Epithelial cell of esophagus (primary cell): ENCODE measurements around the gene ITFG2.

Source experiments
- DNase-seq: peaks from one replicate; pipeline ENCODE4 v3.0.0; 2010; ENCODE audit warnings: low read depth
- H3K4me3 ChIP-seq: 2 replicates; pipeline ENCODE4 v1.5.1; 2011; ENCODE audit warnings: mild to moderate bottlenecking, low read length, control low read depth
- CTCF ChIP-seq: IDR thresholded peaks from 2 replicates; pipeline ENCODE4 v1.5.1; 2011; ENCODE audit warnings: low read depth, mild to moderate bottlenecking, low read length, control low read depth, inconsistent platforms; ENCODE audit not compliant: insufficient read depth; ENCODE audit errors: missing control alignments

ITFG2 gene

DNA sequence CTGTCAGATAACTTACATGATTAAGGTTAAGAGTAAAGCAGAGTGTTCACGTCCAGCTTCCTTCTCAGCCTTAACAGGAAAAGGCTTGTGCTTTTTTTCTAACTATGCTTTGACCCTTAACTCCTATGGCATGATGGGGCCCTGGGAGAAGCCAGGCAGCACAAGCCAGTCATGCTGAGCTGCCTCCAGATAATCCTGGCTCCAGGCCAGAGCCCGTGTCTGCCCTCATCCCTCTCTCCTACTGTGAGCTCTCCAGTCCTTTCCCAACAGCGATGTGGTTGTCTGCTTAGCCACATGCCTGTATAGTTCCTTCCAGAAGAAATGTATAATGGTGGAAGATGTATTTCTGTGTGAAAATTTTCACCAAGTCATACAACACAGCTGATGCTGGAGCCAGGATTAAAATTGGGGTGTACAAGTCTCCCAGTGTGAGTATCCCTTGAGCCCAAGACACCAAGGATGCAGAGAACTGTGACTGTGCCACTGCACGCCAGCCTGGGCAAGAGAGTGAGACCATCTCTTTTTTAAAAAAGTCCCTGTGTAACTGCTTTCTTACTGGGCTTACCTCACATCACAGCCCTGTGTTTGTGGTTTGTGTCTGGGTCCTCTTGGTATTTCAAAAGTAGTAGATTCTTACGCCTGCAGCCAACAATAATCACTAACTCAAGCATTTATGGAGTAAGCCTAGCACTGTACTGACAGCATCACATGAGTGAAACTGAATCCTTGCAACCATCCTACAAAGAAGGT is 7.9 kb upstream of the ITFG2 start:
- H3K4me3 ChIP-seq = no peak overlapping the region
- DNase-seq = no peak
- TF ChIP-seq CTCF = no peak

DNA sequence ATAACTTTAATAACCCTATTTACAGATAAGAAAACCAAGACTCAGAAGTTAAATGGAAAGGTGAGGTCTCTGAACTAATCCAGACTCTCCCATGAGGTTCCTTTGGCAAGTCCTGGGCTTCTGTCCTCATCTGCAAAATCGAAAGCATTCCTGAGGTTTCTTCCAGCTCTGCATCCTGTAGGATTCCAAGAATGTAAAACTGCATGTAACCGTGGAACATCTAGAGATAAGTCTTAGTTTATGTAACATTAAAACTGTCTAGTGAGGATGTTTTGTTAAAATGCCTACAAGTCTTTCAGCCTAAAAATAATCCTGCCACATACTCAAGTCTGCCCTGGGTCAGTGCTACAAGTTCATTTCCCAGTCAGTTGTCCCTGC is 7.3 kb upstream of the ITFG2 start:
- no peak for DNase-seq
- TF ChIP-seq CTCF = no peak

GRCh38 chr12:2806700-2807099 is 5.8 kb upstream of the ITFG2 start:
- no peak overlapping the region for H3K4me3 ChIP-seq
- no peak for TF ChIP-seq CTCF
- no peak for DNase-seq

More for the DNA sequence above, 7.3 kb upstream of the ITFG2 start:
- no peak overlapping the region for H3K4me3 ChIP-seq

DNA sequence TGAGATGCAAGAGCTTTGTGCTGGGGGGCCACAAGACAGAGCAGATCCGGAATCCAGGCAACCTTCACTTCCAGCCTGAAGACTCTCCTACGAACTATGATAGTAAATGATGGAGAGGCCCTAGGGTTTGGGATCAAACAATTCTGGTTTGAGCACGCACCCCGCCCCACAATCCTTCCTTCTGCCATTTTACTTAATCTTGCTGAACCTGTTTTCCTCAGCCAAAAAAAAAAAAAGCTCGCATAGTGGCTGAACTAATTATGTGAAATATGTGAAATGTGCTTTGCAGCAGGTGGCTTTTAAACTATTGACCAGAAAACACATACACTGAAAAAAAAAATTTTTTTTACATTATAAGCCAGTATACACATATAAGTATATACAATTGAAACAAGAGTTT is 667 bp upstream of the ITFG2 start:
- H3K4me3 ChIP-seq = peak overlapping the region; percentile 95
- no peak for TF ChIP-seq CTCF
- peak; percentile 57 for DNase-seq

DNA sequence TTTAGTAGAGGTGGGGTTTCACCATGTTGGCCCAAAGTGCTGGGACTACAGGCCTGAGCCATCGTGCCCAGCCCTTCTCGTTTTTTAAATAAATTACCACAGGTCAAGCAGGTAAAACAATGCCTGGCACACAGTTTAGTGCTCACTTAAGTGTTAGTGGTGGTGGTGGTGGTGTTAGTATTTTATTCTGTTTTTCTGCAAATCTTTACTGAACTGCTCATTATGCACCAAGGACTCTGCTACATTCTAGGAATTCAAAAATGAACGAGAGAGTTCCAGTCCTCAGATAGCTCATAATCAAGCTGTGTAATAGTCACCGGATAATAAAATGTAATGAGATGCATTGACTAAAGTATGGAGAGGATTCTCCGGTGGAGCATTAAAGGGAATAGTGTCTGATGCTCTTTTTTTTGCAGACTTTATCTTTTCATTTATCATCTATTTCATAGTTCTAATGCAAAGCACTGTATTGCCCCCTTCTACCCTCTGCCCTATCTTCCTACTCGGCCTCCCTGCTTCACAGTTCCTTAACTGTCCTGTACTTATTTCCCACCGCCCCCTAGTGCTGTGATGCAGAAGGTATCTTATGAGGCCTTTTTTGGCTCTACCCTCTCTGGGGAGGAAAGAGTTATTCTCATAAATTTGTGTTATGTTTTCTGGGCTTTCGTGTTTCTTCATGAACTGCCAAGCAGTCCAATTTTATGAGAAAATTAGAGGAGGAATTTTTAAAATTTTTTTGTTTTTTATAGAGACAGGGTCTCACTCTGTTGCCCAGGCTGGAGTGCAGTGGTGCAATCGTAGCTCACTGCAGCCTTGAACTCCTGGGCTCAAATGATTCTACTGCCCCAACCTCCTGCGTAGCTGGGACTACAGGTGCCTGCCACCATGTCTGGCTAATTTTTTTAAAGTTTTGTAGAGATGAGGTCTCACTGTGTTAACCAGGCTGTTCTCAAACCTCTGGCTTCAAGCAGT is 1.0 kb downstream of the ITFG2 start:
- DNase-seq = peak; percentile 73
- H3K4me3 ChIP-seq = peak overlapping the region; percentile 95
- TF ChIP-seq CTCF = peak; percentile 86

- DNase-seq = no peak
- TF ChIP-seq CTCF = no peak
- H3K4me3 ChIP-seq = no peak overlapping the region
Observed at GRCh38 chr12:2819810-2820209, 7.3 kb downstream of the ITFG2 start.

GRCh38 chr12:2820432-2820831 is 8.0 kb downstream of the ITFG2 start:
- no peak for DNase-seq
- H3K4me3 ChIP-seq = no peak overlapping the region
- TF ChIP-seq CTCF = no peak
